ENCODE results near the gene MAN2B2. TPM values are rescaled to one million over a fixed set of nuclear protein-coding genes. Genes with fewer than 3 reads are reported as not detected.
A peak's percentile ranks its signal among the peaks of the same experiment; 100 is the strongest.

Gene MAN2B2
- total and polyA plus RNA-seq, 9 of the 15 experiments (the other 6 are each of a cell fraction or from before 2014, with no cell fraction given): 0.21 to 8.8 (median 3.7) TPM

GRCh38 chr4:6633091-6633906 is 58.3 kb downstream of the MAN2B2 start (continued):
- TF ChIP-seq, protein P1, sequence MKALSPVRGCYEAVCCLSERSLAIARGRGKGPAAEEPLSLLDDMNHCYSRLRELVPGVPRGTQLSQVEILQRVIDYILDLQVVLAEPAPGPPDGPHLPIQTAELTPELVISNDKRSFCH (CRISPR knock-in tag; IDR thresholded peaks at IDR 0.05): no peak
- TF ChIP-seq, protein P1 (tag; IDR thresholded peaks at IDR 0.05): peak; percentile 38; the same call in 1 of the 2 replicates
- TF ChIP-seq MEIS2 (IDR thresholded peaks at IDR 0.05; ENCODE audit: partially characterized antibody) (no peak), MXD1 (CRISPR knock-in tag; IDR thresholded peaks at IDR 0.05; ENCODE audit: borderline replicate concordance, poor library complexity, severe bottlenecking) (no peak), RUNX1 (IDR thresholded peaks at IDR 0.05; ENCODE audit: low read depth) (no peak), ZFP36 (IDR thresholded peaks at IDR 0.05; ENCODE audit: low read depth, low read length, partially characterized antibody) (no peak), ZNF263 (CRISPR knock-in tag; IDR thresholded peaks at IDR 0.05; ENCODE audit: borderline replicate concordance) (no peak), HLTF (IDR thresholded peaks at IDR 0.05) (no peak), ARID3A (IDR thresholded peaks at IDR 0.05; ENCODE audit: borderline replicate concordance, low read depth, low read length) (no peak), IFI16 (CRISPR knock-in tag; IDR thresholded peaks at IDR 0.05) (no peak), SMARCE1 (IDR thresholded peaks at IDR 0.05) (no peak), ZNF431 (CRISPR knock-in tag; IDR thresholded peaks at IDR 0.05) (no peak), ZNF212 (CRISPR knock-in tag; IDR thresholded peaks at IDR 0.05) (no peak), COPS2 (conservative IDR thresholded peaks at IDR 0.05) (no peak), STAT5B (CRISPR knock-in tag; IDR thresholded peaks at IDR 0.05) (no peak), HMG20A (CRISPR knock-in tag; conservative IDR thresholded peaks at IDR 0.05) (no peak), SOX6 (IDR thresholded peaks at IDR 0.05) (peak; percentile 42; the same call in 1 of the 2 replicates), SNRNP70 (optimal IDR thresholded peaks at IDR 0.05; ENCODE audit: low read depth, low read length) (no peak), PTRF (tag; IDR thresholded peaks at IDR 0.05) (no peak), TFAP4 (CRISPR knock-in tag; IDR thresholded peaks at IDR 0.05; ENCODE audit: borderline replicate concordance) (no peak; the same call in 1 of the 2 replicates), MCM5 (IDR thresholded peaks at IDR 0.05; ENCODE audit: low read depth) (no peak), TRIM28 (IDR thresholded peaks at IDR 0.05) (no peak), EGR1 (conservative IDR thresholded peaks at IDR 0.05) (no peak)
- TF ChIP-seq, protein P2, sequence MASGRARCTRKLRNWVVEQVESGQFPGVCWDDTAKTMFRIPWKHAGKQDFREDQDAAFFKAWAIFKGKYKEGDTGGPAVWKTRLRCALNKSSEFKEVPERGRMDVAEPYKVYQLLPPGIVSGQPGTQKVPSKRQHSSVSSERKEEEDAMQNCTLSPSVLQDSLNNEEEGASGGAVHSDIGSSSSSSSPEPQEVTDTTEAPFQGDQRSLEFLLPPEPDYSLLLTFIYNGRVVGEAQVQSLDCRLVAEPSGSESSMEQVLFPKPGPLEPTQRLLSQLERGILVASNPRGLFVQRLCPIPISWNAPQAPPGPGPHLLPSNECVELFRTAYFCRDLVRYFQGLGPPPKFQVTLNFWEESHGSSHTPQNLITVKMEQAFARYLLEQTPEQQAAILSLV (tag; IDR thresholded peaks at IDR 0.05): peak; percentile 87
- TF ChIP-seq, protein P3, sequence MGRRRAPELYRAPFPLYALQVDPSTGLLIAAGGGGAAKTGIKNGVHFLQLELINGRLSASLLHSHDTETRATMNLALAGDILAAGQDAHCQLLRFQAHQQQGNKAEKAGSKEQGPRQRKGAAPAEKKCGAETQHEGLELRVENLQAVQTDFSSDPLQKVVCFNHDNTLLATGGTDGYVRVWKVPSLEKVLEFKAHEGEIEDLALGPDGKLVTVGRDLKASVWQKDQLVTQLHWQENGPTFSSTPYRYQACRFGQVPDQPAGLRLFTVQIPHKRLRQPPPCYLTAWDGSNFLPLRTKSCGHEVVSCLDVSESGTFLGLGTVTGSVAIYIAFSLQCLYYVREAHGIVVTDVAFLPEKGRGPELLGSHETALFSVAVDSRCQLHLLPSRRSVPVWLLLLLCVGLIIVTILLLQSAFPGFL (CRISPR knock-in tag; IDR thresholded peaks at IDR 0.05): no peak

Measured in K562 (cell line).